ENCODE results near the gene ST6GALNAC3. TPM values are rescaled to one million over a fixed set of nuclear protein-coding genes. Genes with fewer than 3 reads are reported as not detected.
"Not testable (repeated sequence)": the region's sequence is repeated elsewhere in the genome, so short reads cannot be mapped to it uniquely, and the experiment has no call there.

Gene ST6GALNAC3
- total RNA-seq, 1 experiment from 2014 or later = 0.03 TPM

DNA sequence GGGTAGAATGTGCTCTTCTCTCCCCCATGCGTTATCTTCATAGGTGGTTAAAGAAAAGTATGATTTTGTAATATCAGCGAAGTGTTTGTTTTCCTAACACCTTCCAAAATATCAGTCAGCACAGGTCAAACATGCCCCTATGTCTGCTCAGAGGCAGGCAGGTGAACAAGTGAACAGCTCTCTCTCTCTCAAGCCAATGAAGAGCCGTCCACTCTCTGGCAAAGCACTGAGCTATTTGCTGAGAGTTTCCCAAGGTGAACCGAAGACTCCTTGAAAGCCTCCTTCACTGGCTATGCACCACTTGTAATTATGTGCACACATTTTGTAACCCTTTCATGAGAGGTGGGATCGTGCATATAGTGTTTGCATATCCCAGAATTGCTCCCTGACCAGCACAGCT is 47.7 kb downstream of the ST6GALNAC3 start:
- no peaks in the 10 kb centered on the region for H3K9me3 ChIP-seq (ENCODE audit: control insufficient read depth, insufficient read depth, low read depth, low read length)
- H3K27ac ChIP-seq (ENCODE audit: low read length) = no peak overlapping the region
- H3K27me3 ChIP-seq (ENCODE audit: control insufficient read depth, insufficient read depth, low read length) = peaks cover 2% of the 10 kb centered on the region; the same call in 1 of the 2 replicates
- POLR2A ChIA-PET = interaction anchor here (0.6 kb wide), 1 partner anchor 588 kb away, joined by 3 read pairs; no protein-coding TSS in a partner anchor
- BruUV-seq (replicated peaks) = no TSS peak
- H3K4me1 ChIP-seq (ENCODE audit: control insufficient read depth, insufficient read depth, low read length) = no peaks in the 10 kb centered on the region
- TF ChIP-seq TCF7L2 (IDR thresholded peaks at IDR 0.05; ENCODE audit: low read depth, low read length) = no peak
- TF ChIP-seq, protein P1, sequence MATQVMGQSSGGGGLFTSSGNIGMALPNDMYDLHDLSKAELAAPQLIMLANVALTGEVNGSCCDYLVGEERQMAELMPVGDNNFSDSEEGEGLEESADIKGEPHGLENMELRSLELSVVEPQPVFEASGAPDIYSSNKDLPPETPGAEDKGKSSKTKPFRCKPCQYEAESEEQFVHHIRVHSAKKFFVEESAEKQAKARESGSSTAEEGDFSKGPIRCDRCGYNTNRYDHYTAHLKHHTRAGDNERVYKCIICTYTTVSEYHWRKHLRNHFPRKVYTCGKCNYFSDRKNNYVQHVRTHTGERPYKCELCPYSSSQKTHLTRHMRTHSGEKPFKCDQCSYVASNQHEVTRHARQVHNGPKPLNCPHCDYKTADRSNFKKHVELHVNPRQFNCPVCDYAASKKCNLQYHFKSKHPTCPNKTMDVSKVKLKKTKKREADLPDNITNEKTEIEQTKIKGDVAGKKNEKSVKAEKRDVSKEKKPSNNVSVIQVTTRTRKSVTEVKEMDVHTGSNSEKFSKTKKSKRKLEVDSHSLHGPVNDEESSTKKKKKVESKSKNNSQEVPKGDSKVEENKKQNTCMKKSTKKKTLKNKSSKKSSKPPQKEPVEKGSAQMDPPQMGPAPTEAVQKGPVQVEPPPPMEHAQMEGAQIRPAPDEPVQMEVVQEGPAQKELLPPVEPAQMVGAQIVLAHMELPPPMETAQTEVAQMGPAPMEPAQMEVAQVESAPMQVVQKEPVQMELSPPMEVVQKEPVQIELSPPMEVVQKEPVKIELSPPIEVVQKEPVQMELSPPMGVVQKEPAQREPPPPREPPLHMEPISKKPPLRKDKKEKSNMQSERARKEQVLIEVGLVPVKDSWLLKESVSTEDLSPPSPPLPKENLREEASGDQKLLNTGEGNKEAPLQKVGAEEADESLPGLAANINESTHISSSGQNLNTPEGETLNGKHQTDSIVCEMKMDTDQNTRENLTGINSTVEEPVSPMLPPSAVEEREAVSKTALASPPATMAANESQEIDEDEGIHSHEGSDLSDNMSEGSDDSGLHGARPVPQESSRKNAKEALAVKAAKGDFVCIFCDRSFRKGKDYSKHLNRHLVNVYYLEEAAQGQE (IDR thresholded peaks at IDR 0.05; ENCODE audit: insufficient read depth in 1 of 2, low read depth in 2 of 2, low read length in 1 of 2) = no peak
- in situ Hi-C loops (cut with HindIII; ENCODE audit: low pct_unique_long_range_greater_than_20kb, low sequenced_read_pairs) = no loop called here
- intact Hi-C loops (cut with micrococcal nuclease; ENCODE audit: unreplicated experiment) = no loop called here
- CTCF ChIA-PET = no interaction called here
- H3K4me3 ChIP-seq (ENCODE audit: low read depth in 2 of 2, low read length in 2 of 2) = no peak overlapping the region
- no peaks in the 10 kb centered on the region for H3K36me3 ChIP-seq (ENCODE audit: control insufficient read depth, insufficient read depth, low read length)
- no peak for DNase-seq (ENCODE audit: low read depth, low spot score)
- no peak for ATAC-seq

DNA sequence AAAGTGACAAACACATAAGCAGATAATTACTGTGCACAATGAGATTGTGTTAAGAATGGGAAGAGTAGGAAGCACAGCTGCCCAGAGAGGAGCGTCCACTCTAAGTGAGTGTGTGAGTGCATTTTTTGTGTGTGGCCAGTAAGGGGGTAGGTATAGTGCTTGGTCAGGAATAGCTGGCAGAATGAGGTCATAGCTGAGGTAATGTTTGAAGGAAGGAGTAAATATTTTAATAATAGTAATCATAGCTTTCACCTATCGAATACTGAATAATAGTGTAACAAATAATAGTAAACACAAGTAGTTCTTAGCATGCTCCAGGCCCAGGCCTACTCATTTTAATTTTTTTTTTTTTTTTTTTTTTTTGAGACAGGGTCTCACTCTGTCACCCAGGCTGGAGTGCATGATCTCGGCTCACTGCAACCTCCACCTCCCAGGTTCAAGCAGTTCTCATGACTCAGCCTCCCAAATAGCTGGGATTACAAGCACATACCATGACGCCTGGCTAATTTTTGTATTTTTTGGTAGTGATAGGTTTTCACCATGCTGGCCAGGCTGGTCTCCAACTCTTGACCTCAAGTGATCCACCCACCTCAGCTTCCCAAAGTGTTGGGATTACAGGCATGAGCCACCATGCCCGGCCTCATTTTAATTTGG is 49.0 kb downstream of the ST6GALNAC3 start:
- POLR2A ChIA-PET; H3K4me1 ChIP-seq (ENCODE audit: control insufficient read depth, insufficient read depth, low read length); H3K9me3 ChIP-seq (ENCODE audit: control insufficient read depth, insufficient read depth, low read depth, low read length); intact Hi-C loops (cut with micrococcal nuclease; ENCODE audit: unreplicated experiment); DNase-seq (ENCODE audit: low read depth, low spot score); H3K27me3 ChIP-seq (ENCODE audit: control insufficient read depth, insufficient read depth, low read length); H3K27ac ChIP-seq (ENCODE audit: low read length); BruUV-seq (replicated peaks); H3K4me3 ChIP-seq (ENCODE audit: low read depth in 2 of 2, low read length in 2 of 2); ATAC-seq; H3K36me3 ChIP-seq (ENCODE audit: control insufficient read depth, insufficient read depth, low read length); in situ Hi-C loops (cut with HindIII; ENCODE audit: low pct_unique_long_range_greater_than_20kb, low sequenced_read_pairs); CTCF ChIA-PET: not testable (repeated sequence)

DNA sequence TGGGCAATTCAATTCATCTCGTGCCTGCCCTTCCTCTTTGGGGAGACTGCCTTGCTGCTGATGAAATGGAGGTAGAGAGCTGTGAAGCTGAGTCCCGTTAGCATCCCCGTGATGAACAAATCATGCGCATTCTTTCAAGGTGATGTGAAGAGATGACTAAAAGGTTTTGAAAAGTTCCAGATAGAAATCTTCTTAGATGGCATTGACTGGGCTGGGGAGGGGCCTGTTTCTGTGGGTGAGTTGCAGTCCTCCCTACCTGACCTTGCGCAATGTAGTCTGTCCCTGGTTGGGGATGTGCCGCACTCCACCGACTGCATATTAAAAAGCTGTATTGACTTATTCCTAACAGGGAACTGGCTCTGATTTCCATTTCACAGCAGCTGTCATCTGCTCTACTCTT is 49.6 kb downstream of the ST6GALNAC3 start:
- H3K27me3 ChIP-seq (ENCODE audit: control insufficient read depth, insufficient read depth, low read length) = 0 out of 2 replicates have a peak, but pooled peaks cover 2% of the 10 kb centered on the region
- BruUV-seq (replicated peaks) = no TSS peak
- CTCF ChIA-PET = no interaction called here
- intact Hi-C loops (cut with micrococcal nuclease; ENCODE audit: unreplicated experiment) = no loop called here
- H3K9me3 ChIP-seq (ENCODE audit: control insufficient read depth, insufficient read depth, low read depth, low read length) = no peaks in the 10 kb centered on the region
- ATAC-seq = no peak
- no peak for DNase-seq (ENCODE audit: low read depth, low spot score)
- POLR2A ChIA-PET = no interaction called here
- H3K36me3 ChIP-seq (ENCODE audit: control insufficient read depth, insufficient read depth, low read length) = no peaks in the 10 kb centered on the region
- H3K27ac ChIP-seq (ENCODE audit: low read length) = no peak overlapping the region
- no peaks in the 10 kb centered on the region for H3K4me1 ChIP-seq (ENCODE audit: control insufficient read depth, insufficient read depth, low read length)
- no peak overlapping the region for H3K4me3 ChIP-seq (ENCODE audit: low read depth in 2 of 2, low read length in 2 of 2)
- in situ Hi-C loops (cut with HindIII; ENCODE audit: low pct_unique_long_range_greater_than_20kb, low sequenced_read_pairs) = no loop called here
- TF ChIP-seq POLR2AphosphoS5 (IDR thresholded peaks at IDR 0.05; ENCODE audit: low read depth, low read length) (no peak), SIN3A (IDR thresholded peaks at IDR 0.05; ENCODE audit: borderline replicate concordance, insufficient read depth, low read depth, low read length) (no peak)
